Activated CD4-positive, alpha-beta T cell treated with anti-CD3 and anti-CD28 coated beads for 36 hours (primary cell): ENCODE results near the gene P2RX3. TPM values are rescaled to one million over a fixed set of nuclear protein-coding genes. Genes with fewer than 3 reads are reported as not detected.

ENCODE experiments used
- ATAC-seq: fragments of 200-7000 bp; cut with Tn5 transposase; one replicate; pipeline ENCODE4 v1.10.0; 2021; ENCODE audit warnings: mild to moderate bottlenecking, moderate library complexity
- CTCF ChIA-PET: fragments of 350-600 bp; sonication (Branson Sonifier 250); formaldehyde crosslinking; loops from one replicate; lab custom pipeline; 2021; ENCODE audit warnings: antibody characterized with exemption; lab: Charles Lee
- POLR2A ChIA-PET: fragments of 350-600 bp; sonication (Branson Sonifier 250); formaldehyde crosslinking; loops from one replicate; lab custom pipeline; 2021; ENCODE audit warnings: antibody characterized with exemption, inconsistent platforms; lab: Charles Lee
- DNase-seq: peaks from one replicate; pipeline ENCODE4 v3.0.0-alpha.2; 2020
- H3K27ac Mint-ChIP-seq: one replicate; pipeline ENCODE4 v1.8.0; 2021; ENCODE audit warnings: mixed read lengths
- H3K27me3 Mint-ChIP-seq: one replicate; pipeline ENCODE4 v1.8.0; 2021; ENCODE audit warnings: mixed read lengths
- H3K36me3 Mint-ChIP-seq: one replicate; pipeline ENCODE4 v1.8.0; 2021; ENCODE audit warnings: low read depth, mixed read lengths
- H3K4me1 Mint-ChIP-seq: one replicate; pipeline ENCODE4 v1.8.0; 2021; ENCODE audit warnings: mixed read lengths
- H3K4me3 Mint-ChIP-seq: one replicate; pipeline ENCODE4 v1.8.0; 2021; ENCODE audit warnings: mild to moderate bottlenecking, moderate library complexity, mixed read lengths
- H3K9me3 Mint-ChIP-seq: one replicate; pipeline ENCODE4 v1.8.0; 2021; ENCODE audit warnings: low read depth, mixed read lengths
- intact Hi-C, 2 experiments: fragments of 100-400 bp; cut with DNase I in 1 of 2; cut with micrococcal nuclease in 1 of 2; formaldehyde crosslinking; loops; one replicate each; pipeline versions ENCODE4 v1.14.2 to v1.15.1; 2022 to 2024; cut with DNase I, micrococcal nuclease
- total RNA-seq, 2 experiments: library from RNA; stranded (reverse); gene quantifications; one replicate each; pipeline ENCODE4 v1.2.3, GENCODE V29; 2021

Gene P2RX3
- total RNA-seq, 2 experiments from 2014 or later: not detected

DNA sequence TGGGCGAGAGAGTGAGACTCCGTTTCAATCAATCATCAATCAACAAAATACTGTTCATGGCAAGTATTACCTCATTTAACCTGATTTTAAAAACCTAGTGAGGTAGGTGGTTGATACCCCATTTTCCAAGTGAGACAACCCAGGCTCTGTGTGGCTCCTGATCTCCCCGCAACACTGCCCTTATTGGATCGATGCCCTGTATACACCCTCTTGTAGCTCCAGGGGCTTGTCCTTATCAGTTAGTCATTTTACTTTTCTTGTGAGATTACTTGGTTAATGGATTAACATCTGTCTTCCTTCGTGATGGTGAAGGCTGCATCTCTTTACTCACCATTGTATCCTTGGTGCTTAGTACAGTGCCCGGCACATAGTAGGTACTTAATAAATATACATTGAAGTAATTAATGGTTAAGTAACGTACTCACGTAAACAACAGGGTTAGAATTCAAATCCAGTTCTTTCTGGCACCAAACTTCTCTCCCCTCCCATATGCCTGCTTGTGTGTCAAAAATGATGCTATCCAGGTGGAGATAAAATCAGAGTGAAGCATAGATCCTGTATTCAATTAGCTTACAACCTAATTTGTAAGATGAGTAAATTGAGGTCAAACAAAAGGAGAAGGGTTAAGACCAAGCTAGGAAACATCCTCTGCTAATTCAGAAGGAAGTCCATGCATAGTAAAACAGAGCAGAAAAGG lies 54.1 kb downstream of the P2RX3 start:
- Mint-ChIP-seq H3K27me3 (no peaks in the 10 kb centered on the region), H3K4me3 (no peak overlapping the region), H3K27ac (no peak overlapping the region), H3K4me1 (no peaks in the 10 kb centered on the region), H3K9me3 (no peaks in the 10 kb centered on the region), H3K36me3 (no peaks in the 10 kb centered on the region)
- CTCF ChIA-PET: no interaction called here
- intact Hi-C loops: no loop called here
- no peak for DNase-seq
- POLR2A ChIA-PET: interaction anchor here (2.3 kb wide), 1 partner anchor 33 kb away, joined by 5 read pairs; no protein-coding TSS in a partner anchor
- ATAC-seq: no peak

DNA sequence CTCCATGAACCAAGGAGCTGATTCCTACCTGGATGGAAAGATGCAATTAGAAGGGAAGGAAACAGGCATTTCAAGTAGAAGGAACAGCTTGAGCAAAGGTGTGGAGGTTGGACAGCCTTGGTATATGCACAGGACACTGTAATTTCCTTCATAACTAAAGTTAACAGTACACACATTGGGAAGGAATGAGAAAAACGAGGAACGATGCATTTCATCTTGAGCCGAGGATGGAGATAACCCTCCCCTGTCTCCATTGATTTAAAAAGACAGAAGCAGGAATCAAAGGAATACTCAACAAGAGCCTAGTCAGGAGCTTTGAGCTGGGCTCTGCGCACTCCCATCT lies 54.6 kb downstream of the P2RX3 start:
- Mint-ChIP-seq H3K36me3 (no peaks in the 10 kb centered on the region), H3K4me3 (no peak overlapping the region), H3K9me3 (no peaks in the 10 kb centered on the region), H3K27me3 (no peaks in the 10 kb centered on the region), H3K27ac (no peak overlapping the region), H3K4me1 (no peaks in the 10 kb centered on the region)
- ChIA-PET POLR2A (interaction anchor here (2.3 kb wide), 1 partner anchor 32 kb away, joined by 5 read pairs; no protein-coding TSS in a partner anchor), CTCF (no interaction called here)
- intact Hi-C loops: no loop called here
- DNase-seq (no peak), ATAC-seq (no peak)

DNA sequence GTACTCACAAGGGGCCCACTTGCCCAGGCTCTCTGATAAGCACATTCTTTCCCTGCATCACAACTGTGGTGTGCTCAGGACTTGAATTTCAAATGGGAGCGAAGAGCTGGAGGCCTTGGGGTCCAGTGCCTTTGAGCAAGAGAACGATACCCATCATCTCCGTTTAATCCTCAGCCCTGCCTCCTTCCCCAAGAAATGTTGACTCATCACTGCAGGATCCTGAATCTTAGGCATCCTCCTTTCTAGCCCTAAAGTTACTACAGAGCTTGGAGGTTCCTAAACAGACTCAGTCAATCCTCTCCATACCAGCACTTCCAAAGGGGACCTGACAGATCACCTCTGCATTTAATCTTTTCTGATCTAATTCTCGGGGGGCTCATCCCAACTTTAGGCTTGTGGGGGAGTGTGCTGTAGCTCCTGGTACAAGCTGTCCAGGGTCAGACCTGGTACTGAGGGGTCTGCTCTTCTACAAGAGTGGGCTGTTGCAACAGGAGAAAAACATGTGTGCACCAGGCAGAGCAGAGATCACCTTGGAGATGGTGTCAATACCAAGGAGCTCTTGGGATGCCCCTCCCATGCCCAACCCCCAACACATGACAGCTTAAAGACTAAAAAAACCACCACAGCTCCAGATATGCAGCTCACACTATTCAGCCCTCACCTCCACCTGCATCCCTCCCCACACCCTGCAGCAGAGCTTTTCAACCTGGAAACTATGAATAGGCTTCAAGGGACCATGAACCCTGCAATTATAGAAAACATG lies 56.2 kb downstream of the P2RX3 start:
- no peak overlapping the region for H3K4me3 Mint-ChIP-seq
- DNase-seq (no peak), ATAC-seq (no peak)
- H3K4me1 Mint-ChIP-seq: no peaks in the 10 kb centered on the region
- no peaks in the 10 kb centered on the region for H3K27me3 Mint-ChIP-seq
- no peak overlapping the region for H3K27ac Mint-ChIP-seq
- POLR2A ChIA-PET: interaction anchor here (0.7 to 2.3 kb wide), 3 partner anchors 13 to 31 kb away, joined by 3 to 5 read pairs (median 3); no protein-coding TSS in a partner anchor
- intact Hi-C loops: no loop called here
- CTCF ChIA-PET: interaction anchor here (1.0 kb wide), 1 partner anchor 99 kb away, joined by 4 read pairs; no protein-coding TSS in a partner anchor
- H3K36me3 Mint-ChIP-seq: no peaks in the 10 kb centered on the region
- H3K9me3 Mint-ChIP-seq: no peaks in the 10 kb centered on the region

DNA sequence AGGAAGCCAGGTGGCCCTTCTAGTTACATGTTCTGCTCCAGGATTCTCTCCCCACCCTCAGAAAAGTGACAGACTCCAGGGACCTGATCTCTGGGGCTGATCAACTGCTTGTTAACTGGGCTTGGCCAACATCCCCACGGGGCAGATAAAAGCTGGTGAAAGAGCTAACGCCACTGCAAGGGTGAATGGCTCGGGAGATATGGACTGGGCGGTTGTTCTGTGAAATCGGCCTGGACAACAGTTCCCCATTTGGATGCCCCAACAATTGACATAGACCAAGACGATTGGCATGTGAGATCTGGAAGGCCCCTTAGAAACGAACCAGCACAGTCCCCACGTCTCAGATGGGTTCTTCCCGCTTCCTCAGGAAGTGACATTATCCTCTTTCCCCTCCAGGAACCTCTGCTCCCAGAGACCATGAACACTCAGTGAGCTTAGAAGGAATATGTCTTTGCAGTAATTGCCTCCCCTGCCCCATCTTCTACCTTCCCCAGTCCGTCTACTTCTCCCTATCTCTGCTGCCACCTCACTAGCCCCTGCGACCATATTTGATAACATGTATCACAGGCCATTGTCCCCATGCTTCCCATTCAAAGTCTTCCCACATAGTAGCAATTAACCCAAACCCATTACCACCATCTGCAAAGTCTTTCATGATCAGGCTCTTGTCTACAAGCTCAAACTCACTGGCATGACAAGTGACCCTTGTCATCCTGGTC lies 57.9 kb downstream of the P2RX3 start:
- intact Hi-C loops: loop anchor here in 1 of 2 experiments (2.0 kb wide), 1 partner anchor 47 kb away; no protein-coding TSS in a partner anchor
- ATAC-seq: no peak
- Mint-ChIP-seq H3K9me3 (no peaks in the 10 kb centered on the region), H3K27me3 (no peaks in the 10 kb centered on the region), H3K4me3 (no peak overlapping the region), H3K4me1 (no peaks in the 10 kb centered on the region), H3K36me3 (no peaks in the 10 kb centered on the region), H3K27ac (no peak overlapping the region)
- CTCF ChIA-PET: interaction anchor here (0.5 to 1.7 kb wide), 5 partner anchors 13 to 96 kb away, joined by 3 to 5 read pairs (median 3); no protein-coding TSS in a partner anchor
- POLR2A ChIA-PET: interaction anchor here (1.3 kb wide), 1 partner anchor 11 kb away, joined by 3 read pairs; no protein-coding TSS in a partner anchor
- no peak for DNase-seq

DNA sequence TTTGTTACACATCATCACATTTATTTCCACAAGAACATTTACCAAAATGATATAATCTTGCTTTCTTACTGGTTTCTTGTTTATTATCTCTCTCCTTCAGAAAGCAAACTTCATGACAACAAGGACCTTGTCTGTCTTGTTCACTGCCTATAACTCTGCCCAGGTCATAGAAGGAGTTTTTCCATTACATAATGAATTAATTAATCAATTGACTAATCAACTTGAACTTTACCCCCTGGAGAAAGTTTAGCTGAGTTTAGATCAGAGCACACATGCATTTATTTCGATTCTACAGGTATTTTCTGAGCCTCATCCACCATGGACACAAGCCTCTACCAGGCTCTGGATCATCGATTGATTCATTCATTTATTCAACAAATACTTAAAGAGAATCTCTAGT lies 58.6 kb downstream of the P2RX3 start:
- Mint-ChIP-seq H3K36me3 (no peaks in the 10 kb centered on the region), H3K9me3 (no peaks in the 10 kb centered on the region), H3K27ac (no peak overlapping the region), H3K27me3 (no peaks in the 10 kb centered on the region), H3K4me1 (no peaks in the 10 kb centered on the region), H3K4me3 (no peak overlapping the region)
- DNase-seq: no peak
- POLR2A ChIA-PET: no interaction called here
- intact Hi-C loops: loop anchor here in 1 of 2 experiments (2.0 kb wide), 1 partner anchor 48 kb away; no protein-coding TSS in a partner anchor
- CTCF ChIA-PET: interaction anchor here (1.0 to 1.7 kb wide), 5 partner anchors 14 to 95 kb away, joined by 3 to 5 read pairs (median 3); no protein-coding TSS in a partner anchor
- no peak for ATAC-seq

DNA sequence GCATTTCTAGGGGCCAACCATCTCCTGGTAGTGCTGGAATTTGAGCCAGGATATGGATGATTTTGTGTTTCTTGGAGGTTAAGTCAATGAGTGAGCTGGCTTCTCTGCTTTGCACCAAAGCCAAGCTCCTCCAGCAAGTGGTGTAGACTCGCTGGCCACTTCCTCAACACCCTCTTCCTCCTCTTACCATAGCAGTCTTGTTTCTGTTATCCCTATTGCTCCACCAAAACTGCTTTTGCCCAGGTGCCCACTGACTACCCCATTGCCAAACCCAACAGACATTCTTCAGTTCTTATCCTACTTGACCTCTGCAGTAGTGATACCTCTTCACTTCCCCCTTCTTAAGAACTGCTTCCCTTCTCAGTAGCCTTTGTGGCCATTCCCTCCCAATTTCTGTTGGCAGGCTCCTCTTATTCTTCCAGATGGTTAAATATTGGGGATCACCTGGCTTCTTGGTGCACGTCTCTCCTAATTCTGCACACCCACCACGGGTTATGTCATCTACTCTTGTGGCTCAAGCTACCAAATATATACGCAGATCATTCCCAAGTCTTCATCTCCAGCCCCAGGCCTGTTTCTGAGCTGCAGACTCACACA lies 59.3 kb downstream of the P2RX3 start:
- Mint-ChIP-seq H3K4me3 (no peak overlapping the region), H3K27me3 (no peaks in the 10 kb centered on the region), H3K36me3 (peaks cover under 1% of the 10 kb centered on the region), H3K9me3 (no peaks in the 10 kb centered on the region), H3K27ac (no peak overlapping the region), H3K4me1 (no peaks in the 10 kb centered on the region)
- ChIA-PET CTCF (interaction anchor here (1.0 to 1.7 kb wide), 3 partner anchors 15 to 59 kb away, joined by 3 to 5 read pairs (median 3); no protein-coding TSS in a partner anchor), POLR2A (interaction anchor here (0.6 kb wide), 1 partner anchor 45 kb away, joined by 3 read pairs; no protein-coding TSS in a partner anchor)
- intact Hi-C loops: loop anchor here in 1 of 2 experiments (2.0 kb wide), 1 partner anchor 49 kb away; no protein-coding TSS in a partner anchor
- ATAC-seq (no peak), DNase-seq (no peak)

DNA sequence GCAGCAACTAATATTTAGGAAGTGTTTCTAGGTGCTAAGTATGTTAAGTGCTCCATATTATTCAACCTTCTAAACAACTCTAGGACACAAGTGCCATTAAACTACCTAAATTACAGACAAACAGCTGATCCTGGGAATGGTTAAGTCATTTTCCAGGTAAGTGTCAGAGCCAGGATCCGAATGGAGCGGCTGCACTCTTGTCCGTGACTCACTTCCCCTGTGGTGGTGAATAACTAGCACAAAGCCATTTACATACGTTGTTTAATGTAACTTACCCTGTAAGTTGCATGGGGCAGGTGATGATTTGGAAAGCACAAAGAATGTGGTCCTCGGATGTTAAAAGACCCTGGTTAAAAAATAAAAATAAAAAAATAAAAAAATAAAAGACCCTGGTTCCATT lies 61.1 kb downstream of the P2RX3 start:
- no peak for ATAC-seq
- Mint-ChIP-seq H3K4me1 (peaks cover 3% of the 10 kb centered on the region), H3K4me3 (no peak overlapping the region), H3K27ac (no peak overlapping the region), H3K36me3 (peaks cover 8% of the 10 kb centered on the region), H3K9me3 (no peaks in the 10 kb centered on the region), H3K27me3 (no peaks in the 10 kb centered on the region)
- intact Hi-C loops: no loop called here
- DNase-seq: no peak
- ChIA-PET CTCF (interaction anchor here (1.3 kb wide), 1 partner anchor 127 kb away, joined by 4 read pairs; no protein-coding TSS in a partner anchor), POLR2A (no interaction called here)

DNA sequence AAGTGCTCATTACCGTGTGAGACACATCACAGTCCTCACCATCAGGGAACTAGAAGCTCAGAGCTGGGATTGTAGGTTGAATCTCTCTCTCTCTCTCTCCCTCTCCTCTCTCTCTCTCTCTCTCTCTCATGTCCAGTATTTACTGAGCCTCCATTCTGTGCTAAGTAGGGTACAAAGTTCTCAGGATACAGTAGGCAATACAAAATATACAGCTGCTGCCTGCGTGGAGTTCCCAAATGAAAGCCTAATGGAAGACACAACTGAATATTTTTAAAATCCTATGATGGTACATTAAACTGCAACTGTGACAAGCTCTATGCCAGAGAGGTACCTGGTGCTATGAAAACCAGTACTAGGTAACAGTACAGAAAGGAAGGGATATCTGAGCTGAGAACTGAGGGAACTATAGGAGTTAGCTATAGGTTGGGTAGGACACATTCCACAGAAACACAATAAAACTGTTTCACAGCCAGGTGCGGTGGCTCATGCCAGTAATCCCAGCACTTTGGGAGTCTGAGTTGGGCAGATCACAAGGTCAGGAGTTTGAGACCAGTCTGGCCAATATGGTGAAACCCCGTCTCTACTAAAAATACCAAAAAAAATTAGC lies 61.9 kb downstream of the P2RX3 start:
- ChIA-PET POLR2A (interaction anchor here (1.2 kb wide), 1 partner anchor 9 kb away, joined by 3 read pairs; no protein-coding TSS in a partner anchor), CTCF (interaction anchor here (1.3 kb wide), 2 partner anchors 15 to 127 kb away, joined by 3 to 4 read pairs; no protein-coding TSS in a partner anchor)
- ATAC-seq: no peak

DNA sequence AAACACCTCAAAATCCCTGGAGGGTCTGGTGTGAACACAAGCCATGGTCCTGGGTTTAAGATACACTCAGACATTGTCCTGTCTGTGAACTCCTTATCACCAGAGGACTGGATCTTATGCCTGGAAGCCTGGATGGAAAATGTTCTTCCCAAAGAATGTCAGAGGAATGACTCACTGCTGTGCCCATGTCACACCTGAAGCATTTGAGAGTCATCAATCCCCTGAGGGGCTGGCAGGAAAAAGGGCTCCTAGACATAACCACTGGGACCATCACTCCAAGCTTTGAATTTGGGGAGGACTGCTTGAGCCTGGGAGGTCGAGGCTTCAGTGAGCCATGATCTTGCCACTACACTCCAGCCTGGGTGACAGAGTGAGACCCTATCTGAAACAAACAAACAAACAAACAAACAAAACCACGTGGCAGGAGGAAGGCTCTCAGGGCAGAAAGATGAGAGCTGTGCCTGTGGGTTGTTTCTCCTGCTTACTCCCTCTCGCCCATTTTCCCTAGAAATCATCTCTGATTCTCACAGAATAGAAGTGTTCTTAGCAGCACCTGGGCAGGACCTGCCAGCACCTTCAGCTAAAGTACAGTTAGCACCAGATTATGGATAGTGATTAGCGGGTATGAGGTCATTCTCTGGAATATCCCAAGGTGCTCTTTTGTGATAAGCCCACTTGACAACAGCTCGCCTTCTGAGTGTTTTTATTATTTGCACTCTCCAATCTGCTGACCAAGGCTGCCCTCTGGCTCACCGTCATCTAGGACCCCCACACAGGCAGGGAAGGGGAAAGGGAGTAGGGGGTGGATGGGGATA lies 64.2 kb downstream of the P2RX3 start:
- Mint-ChIP-seq H3K9me3 (no peaks in the 10 kb centered on the region), H3K4me3 (no peak overlapping the region), H3K27ac (no peak overlapping the region), H3K4me1 (peaks cover 32% of the 10 kb centered on the region), H3K27me3 (no peaks in the 10 kb centered on the region), H3K36me3 (peaks cover 35% of the 10 kb centered on the region)
- ChIA-PET POLR2A (no interaction called here), CTCF (interaction anchor here (1.2 kb wide), 1 partner anchor 56 kb away, joined by 5 read pairs; no protein-coding TSS in a partner anchor)
- DNase-seq (no peak), ATAC-seq (no peak)
- intact Hi-C loops: no loop called here

More for the DNA sequence above, 61.9 kb downstream of the P2RX3 start:
- DNase-seq: no peak
- intact Hi-C loops: no loop called here
- Mint-ChIP-seq H3K9me3 (no peaks in the 10 kb centered on the region), H3K27me3 (no peaks in the 10 kb centered on the region), H3K36me3 (peaks cover 11% of the 10 kb centered on the region), H3K27ac (no peak overlapping the region), H3K4me3 (no peak overlapping the region), H3K4me1 (peaks cover 9% of the 10 kb centered on the region)
